ENCODE data around the gene CNIH1.
"Not testable (repeated sequence)": the region's sequence is repeated elsewhere in the genome, so short reads cannot be mapped to it uniquely, and the experiment has no call there.

Gene CNIH1

DNA sequence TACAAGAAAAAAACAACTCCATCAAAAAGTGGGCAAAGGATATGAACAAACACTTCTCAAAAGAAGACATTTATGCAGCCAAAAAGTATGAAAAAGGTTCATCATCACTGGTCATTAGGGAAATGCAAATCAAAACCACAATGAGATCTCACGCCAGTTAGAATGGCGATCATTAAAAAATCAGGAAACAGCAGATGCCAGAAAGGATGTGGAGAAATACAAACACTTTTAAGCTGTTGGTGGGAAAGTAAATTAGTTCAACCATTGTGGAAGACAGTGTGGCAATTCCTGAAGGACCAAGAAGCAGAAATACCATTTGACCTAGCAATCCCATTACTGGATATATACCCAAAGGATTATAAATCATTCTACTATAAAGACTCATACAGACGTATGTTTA is 60.6 kb downstream of the CNIH1 start:
- POLR2A ChIA-PET; H3K9me3 ChIP-seq (ENCODE audit: control extremely low read depth in 1 of 5, control insufficient read depth in 4 of 5, insufficient read depth in 2 of 5, low read depth in 1 of 5, low read length in 4 of 5); H3K4me3 ChIP-seq (ENCODE audit: control insufficient read depth in 1 of 7, extremely low read depth in 1 of 7, insufficient read depth in 4 of 7, low read depth in 2 of 7, low read length in 6 of 7); H3K4me1 ChIP-seq (ENCODE audit: control extremely low read depth in 1 of 4, control insufficient read depth in 4 of 4, insufficient read depth in 4 of 4, low read length in 3 of 4); H3K27me3 ChIP-seq (replicated peaks in 2 of 5; ENCODE audit: control insufficient read depth in 4 of 5, insufficient read depth in 5 of 5, low read length in 4 of 5); H3K36me3 ChIP-seq (ENCODE audit: control insufficient read depth in 4 of 4, insufficient read depth in 4 of 4, low read length in 3 of 4); H3K27ac ChIP-seq (ENCODE audit: insufficient read depth in 1 of 2, low read depth in 1 of 2, low read length in 2 of 2, poor library complexity in 1 of 2, severe bottlenecking in 2 of 2): not testable (repeated sequence)
- CTCF ChIA-PET = interaction anchor here (1.2 kb wide), 1 partner anchor 12 kb away, joined by 3 read pairs; no protein-coding TSS in a partner anchor
- 7% methylated on average over 3 of the region's 3 CpGs for WGBS (ENCODE audit: insufficient coverage)
- DNase-seq = peak in 2 of 3 donors; percentile 26 to 33

- POLR2A ChIA-PET; H3K27me3 ChIP-seq (replicated peaks in 2 of 5; ENCODE audit: control insufficient read depth in 4 of 5, insufficient read depth in 5 of 5, low read length in 4 of 5); H3K4me1 ChIP-seq (ENCODE audit: control extremely low read depth in 1 of 4, control insufficient read depth in 4 of 4, insufficient read depth in 4 of 4, low read length in 3 of 4); DNase-seq; H3K9me3 ChIP-seq (ENCODE audit: control extremely low read depth in 1 of 5, control insufficient read depth in 4 of 5, insufficient read depth in 2 of 5, low read depth in 1 of 5, low read length in 4 of 5); H3K36me3 ChIP-seq (ENCODE audit: control insufficient read depth in 4 of 4, insufficient read depth in 4 of 4, low read length in 3 of 4); H3K4me3 ChIP-seq (ENCODE audit: control insufficient read depth in 1 of 7, extremely low read depth in 1 of 7, insufficient read depth in 4 of 7, low read depth in 2 of 7, low read length in 6 of 7); H3K27ac ChIP-seq (ENCODE audit: insufficient read depth in 1 of 2, low read depth in 1 of 2, low read length in 2 of 2, poor library complexity in 1 of 2, severe bottlenecking in 2 of 2): not testable (repeated sequence)
- CTCF ChIA-PET = interaction anchor here (1.8 kb wide), 1 partner anchor 31 kb away, joined by 7 read pairs; no protein-coding TSS in a partner anchor
- 100% methylated on average over 3 of the region's 5 CpGs for WGBS (ENCODE audit: insufficient coverage)
Measured at GRCh38 chr14:54378893-54379292, 62.3 kb downstream of the CNIH1 start.

DNA sequence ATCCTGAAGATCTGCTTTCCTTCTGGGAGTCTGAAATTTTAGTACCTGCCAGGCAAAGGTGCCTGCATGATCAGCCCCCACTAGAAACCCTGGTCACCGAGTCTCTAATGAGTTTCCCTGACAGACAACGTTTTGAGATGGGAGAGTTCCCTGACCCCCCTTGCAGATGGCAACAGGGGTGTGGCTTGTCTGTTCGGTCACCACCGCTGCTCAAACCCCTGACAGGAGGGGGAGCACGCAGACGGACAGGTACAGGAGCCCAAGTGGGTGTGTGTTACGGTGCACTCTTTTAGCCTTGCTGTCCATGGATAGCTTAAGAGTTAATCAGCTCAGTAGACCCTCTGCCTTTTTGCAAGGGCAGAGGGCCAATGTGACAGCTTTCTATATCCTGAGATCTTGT is 63.7 kb downstream of the CNIH1 start:
- no peaks in the 10 kb centered on the region for H3K4me1 ChIP-seq (ENCODE audit: control extremely low read depth in 1 of 4, control insufficient read depth in 4 of 4, insufficient read depth in 4 of 4, low read length in 3 of 4)
- no peaks in the 10 kb centered on the region for H3K36me3 ChIP-seq (ENCODE audit: control insufficient read depth in 4 of 4, insufficient read depth in 4 of 4, low read length in 3 of 4)
- H3K27ac ChIP-seq (ENCODE audit: insufficient read depth in 1 of 2, low read depth in 1 of 2, low read length in 2 of 2, poor library complexity in 1 of 2, severe bottlenecking in 2 of 2) = no peak overlapping the region
- no peak overlapping the region for H3K4me3 ChIP-seq (ENCODE audit: control insufficient read depth in 1 of 7, extremely low read depth in 1 of 7, insufficient read depth in 4 of 7, low read depth in 2 of 7, low read length in 6 of 7)
- no peak for DNase-seq
- H3K9me3 ChIP-seq (ENCODE audit: control extremely low read depth in 1 of 5, control insufficient read depth in 4 of 5, insufficient read depth in 2 of 5, low read depth in 1 of 5, low read length in 4 of 5) = no peaks in the 10 kb centered on the region
- POLR2A ChIA-PET = no interaction called here
- CTCF ChIA-PET = interaction anchor here (1.3 to 2.0 kb wide), 2 partner anchors 9 to 10 kb away, joined by 3 to 8 read pairs; no protein-coding TSS in a partner anchor
- H3K27me3 ChIP-seq (replicated peaks in 2 of 5; ENCODE audit: control insufficient read depth in 4 of 5, insufficient read depth in 5 of 5, low read length in 4 of 5) = no peaks in the 10 kb centered on the region
- 79% methylated on average over 6 of the region's 7 CpGs for WGBS (ENCODE audit: insufficient coverage)

DNA sequence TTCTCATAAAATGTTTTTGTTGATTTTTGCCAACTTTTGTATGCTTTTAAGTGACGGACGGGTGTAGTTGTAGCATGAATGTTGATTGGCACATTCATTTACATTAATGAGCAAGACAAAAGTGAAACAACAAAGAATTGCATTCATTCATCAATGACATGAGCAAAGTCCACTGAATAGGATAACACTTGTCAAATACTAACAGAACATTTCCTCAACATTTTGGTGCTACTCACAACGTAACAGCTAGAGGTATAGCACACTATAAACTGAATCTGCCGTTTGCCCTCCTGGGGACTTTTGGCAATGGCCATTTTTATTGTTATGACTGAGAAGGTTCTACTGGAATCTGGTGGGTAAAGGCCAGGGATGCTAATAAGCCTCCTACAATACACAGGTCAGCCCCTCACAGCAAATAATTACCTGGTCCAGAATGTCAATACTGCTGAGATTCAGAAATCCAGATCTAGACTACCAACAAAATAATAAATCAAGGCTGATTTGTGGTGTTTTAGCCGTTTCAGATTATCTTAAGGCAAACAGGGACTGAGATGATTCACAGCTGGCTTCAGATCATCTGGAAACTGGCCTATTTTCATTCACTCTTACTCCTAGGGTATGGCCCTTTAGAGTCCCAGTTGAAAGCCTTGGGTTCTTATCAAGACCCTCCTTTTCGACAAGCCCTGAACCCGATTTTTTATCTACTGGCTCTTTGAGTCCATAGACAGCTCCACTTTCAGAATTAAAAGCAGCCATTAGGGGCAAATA is 66.9 kb downstream of the CNIH1 start:
- CTCF ChIA-PET = no interaction called here
- no peaks in the 10 kb centered on the region for H3K4me1 ChIP-seq (ENCODE audit: control extremely low read depth in 1 of 4, control insufficient read depth in 4 of 4, insufficient read depth in 4 of 4, low read length in 3 of 4)
- H3K27me3 ChIP-seq (replicated peaks in 2 of 5; ENCODE audit: control insufficient read depth in 4 of 5, insufficient read depth in 5 of 5, low read length in 4 of 5) = no peaks in the 10 kb centered on the region
- 92% methylated on average over 3 of the region's 7 CpGs for WGBS (ENCODE audit: insufficient coverage)
- no peaks in the 10 kb centered on the region for H3K9me3 ChIP-seq (ENCODE audit: control extremely low read depth in 1 of 5, control insufficient read depth in 4 of 5, insufficient read depth in 2 of 5, low read depth in 1 of 5, low read length in 4 of 5)
- no peaks in the 10 kb centered on the region for H3K36me3 ChIP-seq (ENCODE audit: control insufficient read depth in 4 of 4, insufficient read depth in 4 of 4, low read length in 3 of 4)
- H3K27ac ChIP-seq (ENCODE audit: insufficient read depth in 1 of 2, low read depth in 1 of 2, low read length in 2 of 2, poor library complexity in 1 of 2, severe bottlenecking in 2 of 2) = no peak overlapping the region
- no peak for DNase-seq
- POLR2A ChIA-PET = no interaction called here
- H3K4me3 ChIP-seq (ENCODE audit: control insufficient read depth in 1 of 7, extremely low read depth in 1 of 7, insufficient read depth in 4 of 7, low read depth in 2 of 7, low read length in 6 of 7) = no peak overlapping the region

Data from common myeloid progenitor, CD34-positive (primary cell).